HG02588 (cell line): ENCODE data around the gene RASD1.

Experiments
- ATAC-seq: cut with Tn5 transposase; IDR thresholded peaks from one replicate; pipeline ENCODE4 v1.9.1; 2021; ENCODE audit warnings: mild to moderate bottlenecking, moderate library complexity; ENCODE audit not compliant: unreplicated experiment

Gene RASD1, protein sequence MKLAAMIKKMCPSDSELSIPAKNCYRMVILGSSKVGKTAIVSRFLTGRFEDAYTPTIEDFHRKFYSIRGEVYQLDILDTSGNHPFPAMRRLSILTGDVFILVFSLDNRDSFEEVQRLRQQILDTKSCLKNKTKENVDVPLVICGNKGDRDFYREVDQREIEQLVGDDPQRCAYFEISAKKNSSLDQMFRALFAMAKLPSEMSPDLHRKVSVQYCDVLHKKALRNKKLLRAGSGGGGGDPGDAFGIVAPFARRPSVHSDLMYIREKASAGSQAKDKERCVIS

DNA sequence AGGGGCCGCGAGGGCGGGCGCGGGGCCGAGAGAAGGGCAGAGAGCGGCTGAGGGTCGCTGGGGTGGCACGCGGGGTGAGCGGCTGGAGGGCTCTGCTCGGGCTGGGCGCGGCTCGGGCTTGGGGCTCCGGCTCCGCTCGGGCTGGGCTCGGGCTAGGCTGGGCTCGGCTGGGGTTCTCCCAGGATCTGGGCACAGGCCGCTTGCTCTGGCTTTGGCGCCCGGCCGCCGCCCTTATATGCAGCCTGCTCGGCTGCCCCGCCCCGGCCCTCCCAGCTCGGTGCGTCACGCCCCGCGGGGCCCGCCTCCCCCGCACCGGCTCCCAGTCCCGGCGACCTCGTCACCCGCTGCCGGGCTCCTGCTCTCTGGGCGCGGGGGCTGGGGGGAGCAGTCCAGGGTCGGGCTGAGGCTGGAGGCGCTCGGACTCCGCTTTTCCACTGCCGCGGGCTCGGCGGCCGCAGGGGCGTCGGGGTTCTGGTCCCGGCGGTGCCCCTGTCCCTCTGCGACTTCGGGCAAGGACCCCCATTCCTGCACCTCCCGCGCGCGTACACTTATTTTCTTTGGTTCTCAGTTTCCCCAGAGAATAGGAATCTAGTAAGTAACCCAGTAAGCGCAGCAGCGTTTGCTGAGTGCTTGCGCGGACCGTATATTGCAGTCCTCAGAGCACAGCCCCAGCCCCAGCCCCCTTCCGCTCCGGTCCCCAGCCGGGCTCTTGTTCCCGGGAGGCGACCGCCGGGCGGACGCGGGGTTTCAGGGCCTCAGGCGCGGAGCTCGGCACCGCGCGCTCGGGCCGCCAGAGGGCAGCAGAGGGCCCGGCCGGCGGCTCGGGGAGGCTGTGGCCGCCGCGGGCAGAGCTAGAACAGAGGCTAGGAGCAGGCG is at the start of gene RASD1:
RASD1 (minus strand) TSS at position 207 of the 876 bp plus-strand sequence. CDS start 214 bp downstream, outside the sequence.
- ATAC-seq, result peak; percentile 63

DNA sequence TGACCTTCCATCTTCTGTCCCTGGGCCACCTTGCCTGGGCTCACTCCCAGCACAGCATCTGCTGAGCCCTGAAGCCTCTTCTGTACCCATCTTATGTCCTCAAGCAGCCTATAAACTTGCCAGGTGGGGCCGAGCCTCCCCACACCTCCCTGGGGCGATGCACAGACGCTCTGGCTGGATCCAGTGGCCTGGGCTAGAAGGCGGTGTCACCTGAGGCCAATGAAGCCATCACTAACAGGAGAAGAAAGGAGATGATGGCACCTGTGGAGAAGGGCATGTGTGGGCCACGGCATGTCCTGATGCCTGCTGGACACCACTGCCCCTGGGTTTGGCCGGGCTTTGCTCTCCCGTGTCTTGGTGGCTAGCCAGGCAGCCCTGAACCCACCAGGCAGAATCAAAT is 49.8 kb upstream of the RASD1 start:
- ATAC-seq, result no peak

DNA sequence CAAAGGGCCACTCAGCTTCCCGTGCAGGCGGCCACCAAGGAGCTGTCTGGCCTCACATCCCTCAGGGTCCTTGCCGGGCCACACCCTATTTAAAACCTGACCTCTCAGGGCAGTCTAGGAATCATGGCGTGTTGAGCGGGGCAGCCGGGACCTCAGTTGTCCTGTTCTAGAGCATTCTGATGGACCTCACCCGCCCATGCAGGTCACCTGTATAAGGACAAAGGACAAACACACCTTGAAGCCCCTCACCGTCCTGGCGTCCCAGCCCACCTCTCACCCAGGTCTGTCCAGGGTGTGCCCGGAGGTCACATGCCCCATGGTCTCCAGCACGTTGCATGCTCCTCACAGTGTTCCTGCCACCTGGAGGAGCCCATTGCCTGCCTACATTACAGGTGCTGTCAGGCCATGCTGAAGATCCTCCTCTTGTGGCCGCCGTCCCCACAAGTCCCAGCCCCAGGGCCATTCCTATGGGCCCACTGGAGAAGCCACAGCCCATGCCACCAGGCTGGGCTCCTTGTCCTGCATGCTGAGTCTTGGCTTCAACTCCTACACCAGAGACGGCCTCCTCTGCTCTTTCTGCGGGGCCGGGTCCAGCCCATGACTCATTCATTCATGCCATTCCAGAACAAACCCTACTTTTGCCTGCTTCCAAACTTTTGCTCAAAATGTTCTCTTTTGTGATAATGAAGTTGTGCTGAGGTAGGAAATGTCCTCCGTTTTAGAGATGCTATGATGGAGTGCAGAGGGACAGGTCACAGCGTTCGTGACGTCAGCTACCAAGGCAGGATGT is 49.0 kb upstream of the RASD1 start:
- ATAC-seq, result no peak

DNA sequence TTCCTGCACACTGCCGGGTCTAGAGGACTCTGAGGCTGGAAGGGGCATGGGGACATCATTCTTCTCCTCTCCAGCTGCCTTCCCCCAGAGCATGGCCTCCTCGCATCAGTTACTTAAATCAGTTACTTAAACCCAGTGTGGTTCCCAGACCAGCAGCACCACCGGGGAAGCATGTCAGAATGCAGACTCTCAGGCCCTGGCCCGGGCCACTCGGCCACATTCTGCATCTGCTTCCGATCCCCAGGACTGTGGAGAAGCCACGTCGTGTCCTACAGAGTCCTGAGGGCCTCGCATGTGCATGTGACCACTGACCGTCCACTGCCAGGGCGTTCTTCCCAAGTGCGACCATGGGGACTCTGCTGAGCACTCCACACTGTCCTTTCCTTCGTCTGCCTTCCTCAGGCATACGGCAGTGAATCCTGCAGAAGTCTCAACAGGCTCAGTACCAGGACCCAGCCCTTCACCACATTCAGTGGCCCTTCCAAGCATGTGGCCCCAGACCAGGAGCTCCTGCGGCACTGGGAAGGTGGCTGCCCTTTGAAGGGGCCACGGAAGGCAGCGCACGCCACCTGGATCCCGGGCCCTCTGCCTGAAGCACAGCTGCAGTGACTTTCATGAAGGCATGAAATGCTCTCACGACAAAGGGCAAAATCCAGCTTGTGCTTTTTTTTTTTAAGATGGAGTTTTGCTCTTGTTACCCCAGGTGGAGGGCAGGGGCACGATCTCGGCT is 46.9 kb upstream of the RASD1 start:
- no peak for ATAC-seq

DNA sequence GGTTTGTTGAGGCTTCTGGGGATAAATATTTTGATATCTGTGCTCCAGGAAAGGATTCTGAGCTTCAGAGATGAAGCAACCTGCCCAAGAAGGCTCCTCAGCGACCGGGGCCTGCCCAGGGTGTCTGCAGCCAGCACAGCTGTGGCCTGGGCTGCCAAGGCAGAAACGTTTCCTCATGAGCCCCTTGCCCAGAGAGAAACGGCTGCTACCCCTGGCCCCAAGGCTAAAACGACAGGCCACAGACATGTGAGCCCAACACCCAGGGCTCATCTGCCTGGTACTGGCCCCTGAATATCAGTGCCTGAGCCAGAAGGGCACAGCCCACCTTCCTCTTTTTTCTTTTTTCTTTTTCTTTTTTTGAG is 45.4 kb upstream of the RASD1 start:
- ATAC-seq, result no peak

DNA sequence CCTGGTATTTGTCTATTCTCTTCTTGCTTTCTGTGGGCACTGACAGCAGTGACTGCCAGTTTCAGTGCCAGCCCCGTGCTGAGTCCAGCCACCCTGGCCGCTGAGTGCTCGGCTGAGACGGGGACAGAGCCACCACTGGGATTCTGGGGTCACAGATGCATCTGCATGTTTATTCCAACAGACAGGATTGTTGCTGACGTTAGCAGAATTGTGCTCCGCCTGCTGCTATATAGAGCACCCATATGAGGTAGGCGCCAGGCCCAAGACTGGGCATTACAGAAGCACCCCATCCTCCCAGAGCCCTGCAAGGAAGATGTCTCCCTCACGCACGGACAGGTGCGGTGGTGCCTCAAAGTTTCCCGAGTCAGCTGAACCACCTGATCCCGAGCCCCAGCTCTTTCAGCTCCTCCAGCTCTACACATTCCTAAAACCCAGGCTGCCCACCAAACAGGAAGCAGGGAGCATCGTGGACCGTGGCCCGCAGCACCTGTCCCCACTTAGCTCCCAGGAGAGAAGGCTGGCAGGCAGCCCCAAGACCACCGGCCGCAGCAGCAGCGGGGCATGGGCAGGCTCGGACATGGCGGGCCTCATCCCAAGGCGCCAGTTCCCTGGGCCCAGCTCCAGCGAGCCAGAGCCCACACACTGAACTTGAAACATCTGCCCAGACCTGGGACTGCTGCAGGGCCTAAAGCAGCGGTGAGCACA is 44.9 kb upstream of the RASD1 start:
- no peak for ATAC-seq

DNA sequence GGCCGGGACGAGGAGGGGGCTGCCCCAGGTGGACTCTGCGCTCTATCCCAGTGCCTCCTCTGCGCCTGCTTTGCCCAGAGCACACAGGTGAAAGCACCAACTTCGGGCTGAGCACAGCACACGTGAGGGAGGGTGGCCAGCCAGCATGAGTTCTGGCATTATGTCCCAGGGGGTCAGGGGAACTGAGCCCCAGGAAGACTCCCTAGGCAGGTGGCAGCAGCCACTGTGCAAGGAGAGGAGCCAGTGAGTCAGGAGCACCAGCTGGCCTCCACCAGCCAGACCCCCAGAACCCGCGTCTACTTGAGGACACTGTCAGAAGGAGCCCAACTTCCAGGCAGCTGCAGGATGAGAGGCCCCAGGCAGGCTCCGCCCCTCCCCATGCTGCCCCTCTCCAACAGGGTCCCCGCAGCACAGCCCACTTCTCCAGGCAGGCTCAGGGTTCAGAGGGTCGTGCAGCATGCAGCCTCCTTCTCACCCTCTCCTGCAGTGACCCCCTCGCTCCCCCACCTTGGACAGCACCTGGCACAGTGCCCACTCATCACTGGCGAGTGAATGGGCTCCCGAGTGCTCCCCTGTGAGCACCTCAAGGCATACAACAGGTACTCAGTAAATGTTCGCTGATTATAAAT is 44.2 kb upstream of the RASD1 start:
- no peak for ATAC-seq

DNA sequence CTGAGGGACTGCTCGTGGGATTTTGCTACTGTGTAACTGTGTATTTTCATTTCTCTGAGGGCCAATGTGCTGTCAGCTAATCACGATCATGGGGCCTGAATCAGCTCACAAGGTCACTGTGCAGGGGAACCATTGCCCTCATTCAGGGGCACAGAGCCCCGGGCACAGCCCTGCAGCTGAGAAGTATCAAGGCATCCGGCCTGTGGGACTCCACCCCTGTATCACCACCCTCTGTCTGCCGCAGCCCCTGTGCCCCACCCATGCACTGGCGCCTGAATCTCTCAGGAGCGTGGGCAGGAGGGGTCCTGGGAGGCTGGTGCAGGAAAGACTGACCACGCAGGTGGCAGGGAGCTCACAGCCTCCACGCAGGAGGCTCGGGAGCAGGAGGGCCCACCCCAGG is 43.4 kb upstream of the RASD1 start:
- ATAC-seq, result no peak

DNA sequence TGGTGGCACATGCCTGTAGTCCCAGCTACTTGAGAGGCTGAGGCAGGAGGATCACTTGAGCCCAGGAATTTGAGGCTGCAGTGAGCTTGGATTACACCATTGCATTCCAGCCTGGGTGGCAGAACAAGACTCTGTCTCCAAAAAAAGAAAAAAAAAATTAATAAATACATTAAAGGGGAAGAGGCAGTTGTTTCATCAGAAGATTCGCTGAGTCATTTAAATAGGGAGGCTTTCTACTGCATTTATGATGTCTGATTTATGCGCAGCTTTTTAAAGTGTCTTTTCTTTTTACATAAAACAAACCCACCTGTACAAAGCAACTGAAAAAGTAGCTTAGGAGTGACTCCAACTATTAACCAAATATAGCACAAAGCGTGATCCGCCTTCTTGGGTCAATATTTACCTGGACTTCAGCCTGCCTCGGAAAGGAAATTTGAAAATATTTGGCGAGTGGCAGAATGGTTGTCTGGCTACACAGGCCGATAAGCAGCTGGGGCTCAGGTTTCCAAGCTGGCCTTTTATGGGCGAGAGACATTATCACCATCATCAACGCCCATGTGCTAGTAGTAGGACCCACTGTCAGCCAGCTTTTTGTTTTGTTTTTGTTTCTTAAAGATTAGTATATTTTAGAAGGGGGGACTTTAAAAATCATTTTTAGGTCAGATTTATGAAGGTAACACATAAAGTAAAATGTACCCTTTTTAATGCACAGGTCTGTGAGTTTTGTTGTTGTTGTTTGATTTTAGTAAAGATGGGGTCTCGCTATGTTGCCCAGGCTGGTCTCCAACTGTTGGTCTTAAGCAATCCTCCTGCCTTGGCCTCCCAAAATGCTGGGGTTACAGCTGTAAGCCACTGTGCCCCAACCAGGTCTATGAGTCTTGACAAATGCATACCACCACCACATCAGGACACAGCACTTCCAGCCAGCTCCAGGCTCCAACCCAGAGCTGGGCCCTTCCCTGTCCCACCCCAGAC is 42.5 kb upstream of the RASD1 start:
- ATAC-seq, result no peak

DNA sequence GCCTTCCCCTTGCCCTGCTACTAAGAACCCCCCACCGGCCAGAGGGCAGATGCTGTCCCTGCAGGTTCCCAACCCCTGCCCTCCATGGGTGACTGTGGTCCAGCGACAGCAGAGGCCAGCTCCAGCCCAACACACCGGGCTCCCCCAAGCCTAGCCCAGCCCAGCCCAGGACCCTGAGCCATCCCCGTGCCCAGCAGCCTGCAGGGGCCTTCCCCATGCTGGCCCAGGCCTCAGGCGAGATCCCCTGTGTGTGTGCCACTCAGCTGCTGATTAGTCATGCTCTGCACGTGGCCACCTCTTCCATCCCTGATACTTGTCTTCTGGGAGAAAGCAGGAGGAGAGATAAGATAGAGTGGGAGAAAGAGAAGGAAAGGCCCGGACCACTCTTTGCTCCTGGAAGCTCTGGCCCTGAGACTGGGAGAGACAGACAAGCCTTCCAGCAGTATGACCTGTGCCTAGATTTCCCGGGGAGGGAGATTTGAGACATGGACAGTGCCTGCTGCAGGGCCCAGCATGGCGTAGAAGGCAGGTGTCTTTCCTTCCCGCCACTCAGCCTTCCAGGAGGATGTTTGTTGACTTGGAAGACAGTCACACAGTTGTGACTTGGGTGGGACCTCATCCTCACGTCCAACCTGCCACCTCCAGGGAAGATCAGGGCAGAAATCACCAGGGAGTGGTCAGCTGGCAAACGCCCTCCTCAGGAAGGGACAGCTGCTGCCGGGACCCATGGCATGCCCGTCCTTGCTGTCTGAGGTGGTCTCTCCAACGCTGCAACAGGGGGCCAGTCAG is 41.3 kb upstream of the RASD1 start:
- no peak for ATAC-seq

DNA sequence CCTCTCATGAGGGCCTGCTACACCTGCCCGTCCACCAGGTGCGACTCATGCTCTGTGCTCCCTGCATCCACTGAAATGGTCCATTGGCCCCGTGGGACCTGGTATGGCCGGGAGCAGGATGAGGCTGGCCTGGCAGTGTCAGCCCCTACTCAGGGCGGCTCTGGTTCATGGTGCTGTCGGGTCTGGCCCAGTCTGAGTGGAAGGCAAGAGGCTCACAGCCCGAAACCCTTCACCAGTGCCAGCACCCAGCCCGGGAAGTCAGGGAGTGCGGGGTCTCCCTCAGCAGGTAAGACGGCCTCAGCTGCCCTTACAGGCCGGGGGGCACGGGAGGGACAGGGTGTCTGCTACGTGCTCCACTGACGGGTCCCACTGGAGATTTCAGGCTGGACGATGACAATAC is 40.5 kb upstream of the RASD1 start:
- no peak for ATAC-seq

DNA sequence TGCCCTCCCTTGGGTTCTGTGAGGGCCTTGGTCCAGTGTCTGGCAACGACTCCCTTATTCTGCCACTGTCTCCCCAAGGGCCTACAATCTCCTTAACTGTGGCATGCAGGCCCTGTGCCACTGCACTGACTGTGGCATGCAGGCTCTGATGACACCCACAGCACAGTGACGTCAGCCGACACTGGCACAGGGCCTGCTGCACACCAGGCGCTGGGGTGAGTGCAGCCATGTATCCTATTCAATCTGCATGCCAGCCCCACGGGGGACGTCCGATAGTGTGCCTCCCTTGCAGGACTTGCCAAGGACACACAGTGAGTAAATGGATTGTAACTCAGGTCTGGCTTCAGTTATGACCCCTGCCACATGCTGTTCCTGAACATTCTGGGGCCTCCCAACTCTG is 39.8 kb upstream of the RASD1 start:
- ATAC-seq, result no peak

DNA sequence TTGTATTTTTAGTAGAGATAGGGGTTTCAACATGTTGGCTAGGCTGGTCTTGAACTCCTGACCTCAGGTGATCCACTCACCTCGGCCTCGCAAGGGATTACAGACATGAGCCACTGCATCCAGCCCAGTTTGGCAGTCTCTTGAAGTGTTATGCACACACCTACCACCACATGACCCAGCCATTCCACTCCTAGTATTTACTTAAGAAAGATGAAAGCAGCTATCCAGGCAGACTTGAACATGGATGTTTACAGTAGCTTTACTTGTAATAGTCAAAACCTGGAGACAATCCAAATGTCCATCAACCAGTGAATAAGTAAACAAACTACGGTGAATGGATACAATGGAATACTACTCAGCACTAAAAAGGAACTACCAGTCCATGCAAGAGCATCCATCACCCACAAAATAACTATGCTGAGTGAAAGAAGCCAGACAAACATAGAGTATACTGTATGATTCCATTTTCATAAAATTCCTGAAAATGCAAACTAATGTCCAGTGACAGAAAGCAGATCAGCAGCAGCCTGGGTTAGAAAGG is 37.8 kb upstream of the RASD1 start:
- no peak for ATAC-seq

DNA sequence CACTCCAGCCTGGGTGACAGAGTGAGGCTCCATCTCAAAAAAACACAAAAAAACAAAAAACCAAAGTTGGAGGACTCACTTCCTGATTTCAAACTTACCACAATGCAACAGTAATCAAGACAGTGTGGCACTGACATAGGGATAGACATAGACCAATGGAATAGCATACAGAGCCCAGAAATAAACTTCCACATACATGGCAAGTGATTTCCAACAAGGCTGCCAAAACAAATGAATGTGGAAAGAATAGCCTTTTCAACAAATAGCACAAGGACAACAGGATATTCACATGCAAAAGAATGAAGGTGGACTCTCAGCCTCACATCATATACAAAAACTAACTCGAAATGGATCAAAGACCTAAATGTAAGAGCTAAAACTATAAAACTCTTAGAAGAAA is 36.8 kb upstream of the RASD1 start:
- ATAC-seq, result no peak

DNA sequence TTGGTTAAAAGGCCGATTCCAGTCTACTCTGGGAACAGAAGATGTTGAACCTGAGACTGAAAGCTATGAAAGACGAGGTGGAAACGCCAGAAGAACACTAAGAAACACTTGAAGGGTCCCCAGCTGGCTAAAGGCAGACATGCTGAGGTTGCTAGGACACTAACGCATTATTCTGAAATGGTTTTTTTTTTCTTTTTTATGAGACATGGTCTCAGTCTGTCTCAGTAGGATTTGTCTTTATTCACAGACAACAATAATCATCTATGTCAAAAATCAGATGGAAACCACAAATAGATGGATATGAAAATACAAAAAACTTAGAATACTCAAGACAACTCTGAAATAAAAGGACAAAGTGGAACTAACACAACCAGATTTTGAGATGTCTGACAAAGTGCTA is 35.0 kb upstream of the RASD1 start:
- ATAC-seq, result no peak

DNA sequence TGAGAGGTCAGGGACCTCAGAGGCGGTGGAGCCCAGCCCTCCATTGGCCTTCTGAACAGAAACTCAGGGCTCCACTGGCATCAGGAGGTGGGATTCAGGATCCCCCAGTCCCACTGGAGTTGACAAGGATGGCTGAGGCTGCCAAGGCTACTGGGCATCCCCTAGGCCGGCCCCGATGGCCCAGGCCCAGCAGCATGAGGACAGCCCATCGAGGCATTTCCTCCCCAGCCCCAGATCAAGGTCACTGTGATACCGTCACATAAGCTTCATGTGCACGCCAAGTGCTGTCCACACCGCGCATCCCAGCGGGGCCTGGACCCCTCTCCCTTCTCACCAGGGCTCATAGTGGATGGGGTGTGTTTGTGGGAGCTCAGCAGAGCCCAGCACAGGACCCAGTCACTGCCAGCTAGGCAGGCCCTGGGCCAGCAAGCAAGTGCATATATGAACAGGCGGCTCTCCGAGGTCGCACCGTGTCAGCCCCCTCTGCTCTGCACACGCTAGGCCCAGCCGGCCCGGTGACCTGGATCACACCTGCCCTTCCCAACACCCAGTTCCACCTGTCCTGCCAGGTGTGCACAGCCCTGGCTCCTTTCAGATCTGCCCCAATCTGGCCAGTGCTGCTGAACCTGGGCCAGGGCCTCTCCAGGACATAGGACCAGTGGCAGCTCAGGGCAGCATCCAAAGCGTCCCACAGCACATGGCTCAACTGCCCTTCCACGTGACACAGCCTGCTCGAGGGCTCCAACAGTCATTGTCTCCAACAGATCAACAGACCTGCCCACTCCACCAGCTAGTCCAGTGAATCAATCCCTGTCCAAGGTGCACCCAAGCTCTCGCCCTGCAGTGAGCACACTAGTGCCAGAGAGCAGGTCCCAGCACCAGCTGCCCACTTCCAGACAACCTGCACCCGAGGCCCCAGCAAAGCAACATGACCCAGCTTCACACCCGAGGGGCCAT is 32.8 kb upstream of the RASD1 start:
- ATAC-seq, result no peak
